ENCODE measurements around the gene TYRO3. TPM values are rescaled to one million over a fixed set of nuclear protein-coding genes. Genes with fewer than 3 reads are reported as not detected.
A peak's percentile ranks its signal among the peaks of the same experiment; 100 is the strongest.

TYRO3 gene
- polyA plus RNA-seq, 3 donors = 0.09 to 0.12 TPM; not detected in 1

DNA sequence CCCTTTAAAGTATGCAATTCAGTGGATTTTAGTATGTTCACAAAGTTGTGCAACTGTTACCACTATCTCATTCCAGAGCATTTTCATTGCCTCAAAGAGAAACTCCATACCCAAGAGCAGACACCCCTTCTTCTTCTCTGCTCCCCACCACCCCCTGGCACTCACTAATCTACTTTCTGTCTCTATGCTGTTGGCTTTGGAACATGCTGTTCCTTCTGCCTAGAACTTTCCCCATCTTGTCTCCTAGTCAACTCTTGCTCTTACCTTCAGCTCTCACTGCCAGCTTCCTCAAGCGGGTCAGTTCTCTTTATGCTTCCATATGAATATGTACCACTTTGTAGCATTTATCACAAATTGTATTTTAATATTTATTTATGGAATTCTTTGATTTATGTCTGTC lies 50.1 kb downstream of the TYRO3 start:
- H3K4me2 ChIP-seq (replicated peaks; ENCODE audit: extremely low read depth, low read length, poor library complexity, severe bottlenecking) = no peak overlapping the region
- no peaks in the 10 kb centered on the region for H4K20me1 ChIP-seq (ENCODE audit: insufficient read depth, low read length)
- no peaks in the 10 kb centered on the region for H3K27me3 ChIP-seq (ENCODE audit: control insufficient read depth in 2 of 2, insufficient read depth in 2 of 2, low read length in 2 of 2)
- peaks cover 0 to 3% of the 10 kb centered on the region in 2 donors for H3K36me3 Mint-ChIP-seq
- no peaks in the 10 kb centered on the region for H3K9me3 ChIP-seq (replicated peaks in 1 of 2; ENCODE audit: control insufficient read depth in 1 of 2, insufficient read depth in 1 of 2, low read length in 2 of 2)
- H3K36me3 ChIP-seq (replicated peaks in 1 of 2; ENCODE audit: control insufficient read depth in 1 of 2, insufficient read depth in 2 of 2, low read length in 2 of 2) = no peaks in the 10 kb centered on the region
- TF ChIP-seq, protein P1, sequence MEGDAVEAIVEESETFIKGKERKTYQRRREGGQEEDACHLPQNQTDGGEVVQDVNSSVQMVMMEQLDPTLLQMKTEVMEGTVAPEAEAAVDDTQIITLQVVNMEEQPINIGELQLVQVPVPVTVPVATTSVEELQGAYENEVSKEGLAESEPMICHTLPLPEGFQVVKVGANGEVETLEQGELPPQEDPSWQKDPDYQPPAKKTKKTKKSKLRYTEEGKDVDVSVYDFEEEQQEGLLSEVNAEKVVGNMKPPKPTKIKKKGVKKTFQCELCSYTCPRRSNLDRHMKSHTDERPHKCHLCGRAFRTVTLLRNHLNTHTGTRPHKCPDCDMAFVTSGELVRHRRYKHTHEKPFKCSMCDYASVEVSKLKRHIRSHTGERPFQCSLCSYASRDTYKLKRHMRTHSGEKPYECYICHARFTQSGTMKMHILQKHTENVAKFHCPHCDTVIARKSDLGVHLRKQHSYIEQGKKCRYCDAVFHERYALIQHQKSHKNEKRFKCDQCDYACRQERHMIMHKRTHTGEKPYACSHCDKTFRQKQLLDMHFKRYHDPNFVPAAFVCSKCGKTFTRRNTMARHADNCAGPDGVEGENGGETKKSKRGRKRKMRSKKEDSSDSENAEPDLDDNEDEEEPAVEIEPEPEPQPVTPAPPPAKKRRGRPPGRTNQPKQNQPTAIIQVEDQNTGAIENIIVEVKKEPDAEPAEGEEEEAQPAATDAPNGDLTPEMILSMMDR (IDR thresholded peaks at IDR 0.05) = no peak
- no peak overlapping the region for H3K4me3 Mint-ChIP-seq
- peaks cover 5 to 6% of the 10 kb centered on the region in 2 donors for H3K4me1 ChIP-seq (ENCODE audit: control insufficient read depth in 1 of 2, insufficient read depth in 2 of 2, low read length in 2 of 2)
- peaks cover 0 to 12% (median 7%) of the 10 kb centered on the region in 3 donors for H3K27me3 Mint-ChIP-seq (ENCODE audit: low read depth in 3 of 3)
- intact Hi-C loops (cut with micrococcal nuclease) = no loop called here
- H3K27ac ChIP-seq (ENCODE audit: low read depth in 1 of 2, low read length in 2 of 2) = no peak overlapping the region
- H2AFZ ChIP-seq (ENCODE audit: insufficient read depth, low read depth, low read length, poor library complexity, severe bottlenecking) = no peak overlapping the region
- H3K9me3 Mint-ChIP-seq = peaks cover 0 to 10% (median 3%) of the 10 kb centered on the region in 7 donors
- H3K4me1 Mint-ChIP-seq = peaks cover 10% of the 10 kb centered on the region
- H3K4me3 ChIP-seq (replicated peaks in 1 of 3; ENCODE audit: low read depth in 2 of 3, low read length in 3 of 3) = no peak overlapping the region
- no CpG with 5 or more reads among the region's 1 CpG for WGBS (ENCODE audit: insufficient coverage)
- DNase-seq = no peak
- no peak overlapping the region for H3K9ac ChIP-seq (ENCODE audit: insufficient read depth, low read length, poor library complexity, severe bottlenecking)
- no peak overlapping the region for H3K27ac Mint-ChIP-seq
- H3K79me2 ChIP-seq (ENCODE audit: insufficient read depth, low read length) = no peaks in the 10 kb centered on the region

DNA sequence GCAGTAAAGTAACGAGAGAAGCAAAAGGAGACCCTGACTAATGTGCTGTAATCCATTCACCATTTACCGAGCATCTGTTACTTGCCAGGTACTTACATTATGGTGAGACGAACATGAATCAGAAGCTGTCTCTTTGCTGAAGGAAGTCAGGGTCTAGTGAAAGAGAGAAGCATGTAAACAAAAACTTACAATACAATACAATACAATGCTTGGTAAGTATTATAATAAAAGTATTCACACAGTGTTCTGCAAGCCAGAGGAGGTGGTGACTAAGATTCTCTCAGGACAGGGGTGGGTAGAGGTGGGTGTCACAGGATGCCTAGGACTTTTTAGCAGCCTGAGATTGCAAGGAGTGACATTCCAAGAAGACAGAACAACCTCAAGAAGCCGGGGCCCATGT lies 51.0 kb downstream of the TYRO3 start:
- H3K27me3 ChIP-seq (ENCODE audit: control insufficient read depth in 2 of 2, insufficient read depth in 2 of 2, low read length in 2 of 2) = no peaks in the 10 kb centered on the region
- no peaks in the 10 kb centered on the region for H3K9me3 ChIP-seq (replicated peaks in 1 of 2; ENCODE audit: control insufficient read depth in 1 of 2, insufficient read depth in 1 of 2, low read length in 2 of 2)
- Mint-ChIP-seq H3K4me1 (peaks cover 4% of the 10 kb centered on the region), H3K36me3 (peaks cover 0 to 3% of the 10 kb centered on the region in 2 donors), H3K9me3 (peaks cover 0 to 10% (median 3%) of the 10 kb centered on the region in 7 donors), H3K27me3 (ENCODE audit: low read depth in 3 of 3) (peaks cover 0 to 12% (median 7%) of the 10 kb centered on the region in 3 donors), H3K27ac (no peak overlapping the region), H3K4me3 (no peak overlapping the region)
- H3K79me2 ChIP-seq (ENCODE audit: insufficient read depth, low read length) = no peaks in the 10 kb centered on the region
- no peak overlapping the region for H3K27ac ChIP-seq (ENCODE audit: low read depth in 1 of 2, low read length in 2 of 2)
- TF ChIP-seq, protein P1 (IDR thresholded peaks at IDR 0.05) = no peak
- H3K36me3 ChIP-seq (replicated peaks in 1 of 2; ENCODE audit: control insufficient read depth in 1 of 2, insufficient read depth in 2 of 2, low read length in 2 of 2) = no peaks in the 10 kb centered on the region
- H2AFZ ChIP-seq (ENCODE audit: insufficient read depth, low read depth, low read length, poor library complexity, severe bottlenecking) = peak overlapping the region; percentile 74
- H3K4me3 ChIP-seq (replicated peaks in 1 of 3; ENCODE audit: low read depth in 2 of 3, low read length in 3 of 3) = no peak overlapping the region
- H3K4me2 ChIP-seq (replicated peaks; ENCODE audit: extremely low read depth, low read length, poor library complexity, severe bottlenecking) = no peak overlapping the region
- H3K4me1 ChIP-seq (ENCODE audit: control insufficient read depth in 1 of 2, insufficient read depth in 2 of 2, low read length in 2 of 2) = no peaks in the 10 kb centered on the region
- H3K9ac ChIP-seq (ENCODE audit: insufficient read depth, low read length, poor library complexity, severe bottlenecking) = no peak overlapping the region
- H4K20me1 ChIP-seq (ENCODE audit: insufficient read depth, low read length) = no peaks in the 10 kb centered on the region
- no peak for DNase-seq
- 75% methylated on average over 1 of the region's 4 CpGs for WGBS (ENCODE audit: insufficient coverage)
- intact Hi-C loops (cut with micrococcal nuclease) = no loop called here

All from CD14-positive monocyte (primary cell).